CD4-positive, alpha-beta T cell treated with Interleukin-2 at 100 ng/mL for 4 hours (primary cell): Measurements from ENCODE around the gene IQUB.
"Not testable (repeated sequence)": the region's sequence is repeated elsewhere in the genome, so short reads cannot be mapped to it uniquely, and the experiment has no call there.

Experiments
- DNase-seq: peaks from one replicate; pipeline ENCODE4 v3.0.0-alpha.2; 2020; ENCODE audit warnings: low spot score

Gene IQUB

DNA sequence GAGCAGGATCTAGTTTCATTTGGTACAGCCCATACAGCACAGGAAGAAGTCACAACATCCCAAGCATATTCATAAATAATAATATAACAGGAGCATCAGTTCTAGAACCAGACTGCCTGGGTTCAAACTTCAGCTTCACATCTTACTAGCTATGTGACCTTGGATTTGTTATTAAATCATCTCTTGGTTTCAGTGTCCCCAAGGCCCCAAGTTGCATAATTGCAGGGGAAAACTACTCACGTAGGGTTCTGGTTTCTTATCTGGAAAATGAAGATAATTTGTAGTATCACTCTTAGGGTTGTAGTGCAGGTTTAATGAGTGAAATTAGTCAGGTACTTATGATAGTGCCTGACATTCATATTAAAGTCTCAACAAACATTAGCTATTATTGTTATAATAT lies 5.5 kb upstream of the IQUB start:
- DNase-seq = no peak

DNA sequence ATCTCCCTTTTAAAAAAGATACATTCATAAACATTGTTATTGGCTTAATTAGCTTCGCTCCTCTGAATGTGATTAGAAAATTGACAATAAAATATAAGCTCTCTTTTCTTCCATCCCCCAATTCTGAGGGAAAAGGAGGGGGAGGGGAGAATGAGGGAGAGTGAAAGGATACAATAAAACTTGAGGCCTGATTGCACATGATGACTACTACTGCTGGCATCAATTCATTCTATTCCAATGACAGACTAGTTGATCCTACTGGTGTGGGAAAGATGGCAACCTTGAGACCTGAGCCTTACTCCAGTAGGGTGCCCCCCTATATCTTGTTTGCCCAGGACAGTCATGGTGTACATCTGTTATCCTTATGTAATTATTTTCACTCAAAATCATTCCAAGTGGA lies 4.5 kb upstream of the IQUB start:
- DNase-seq = no peak

DNA sequence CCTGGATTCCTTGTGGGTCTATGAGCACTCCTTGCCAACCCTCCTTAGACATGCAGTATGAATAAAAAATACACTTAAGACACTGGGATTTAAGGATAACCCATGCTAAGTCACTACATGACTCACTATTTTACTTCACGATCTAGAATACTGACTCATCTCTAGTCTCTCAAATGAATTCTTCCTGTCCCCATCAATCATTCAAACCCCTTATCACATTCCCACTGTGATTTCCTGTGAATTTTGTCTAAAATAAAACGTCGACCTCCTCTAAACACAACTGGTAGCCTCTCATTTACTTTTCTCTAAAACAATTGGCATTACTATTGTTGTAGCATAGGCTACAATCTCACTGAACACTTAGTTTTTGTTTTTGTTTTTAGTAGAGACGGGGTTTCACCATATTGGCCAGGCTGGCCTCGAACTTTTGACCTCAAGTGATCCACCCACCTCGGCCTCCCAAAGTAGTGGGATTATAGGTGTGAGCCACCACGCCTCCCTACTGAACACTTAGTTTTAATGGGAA lies 3.9 kb upstream of the IQUB start:
- DNase-seq = no peak

DNA sequence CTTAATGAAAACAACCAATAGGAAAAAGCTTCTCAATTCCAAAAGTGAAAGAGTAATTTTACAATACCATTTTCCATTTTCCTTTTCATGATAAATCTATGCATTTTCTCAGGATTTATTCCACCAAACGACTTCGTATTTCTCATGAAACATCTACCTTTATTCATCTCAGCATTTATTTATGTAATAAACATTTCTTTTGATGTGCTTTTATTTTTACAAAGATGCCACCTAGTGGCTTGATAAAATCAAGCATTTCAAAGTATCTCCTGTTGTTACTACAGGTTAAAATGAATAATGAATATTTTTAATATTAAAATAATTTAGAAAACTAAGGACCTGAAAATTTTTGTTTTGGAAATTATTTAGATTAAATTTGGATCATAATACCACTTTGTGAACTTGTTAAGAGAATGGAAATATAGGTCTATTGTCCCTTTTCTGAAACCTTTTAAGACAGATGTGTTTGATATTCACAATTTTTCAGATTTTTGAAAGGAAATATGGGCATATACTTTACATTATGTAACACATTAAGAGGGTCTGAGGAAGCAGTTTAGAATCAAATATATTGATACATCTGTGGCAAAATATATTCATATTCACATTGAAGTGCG lies 2.7 kb upstream of the IQUB start:
- peak; percentile 53 for DNase-seq

DNA sequence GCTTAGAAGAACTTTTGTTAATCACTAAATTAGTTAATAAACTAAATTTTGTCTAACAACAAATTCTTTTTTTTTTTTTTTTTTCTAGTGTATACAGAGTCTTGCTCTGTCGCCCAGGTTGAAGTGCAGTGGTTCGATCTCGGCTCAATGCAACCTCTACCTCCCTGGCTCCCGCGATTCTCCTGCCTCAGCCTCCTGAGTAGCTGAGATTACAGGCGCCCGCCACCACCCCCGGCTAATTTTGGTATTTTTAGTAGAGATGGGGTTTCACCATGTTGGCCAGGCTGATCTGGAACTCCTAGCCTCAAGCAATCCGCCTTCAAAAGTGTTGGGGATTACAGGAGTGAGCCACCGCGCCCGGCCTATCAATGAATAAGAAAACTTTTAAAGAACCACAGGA lies 1.1 kb upstream of the IQUB start:
- DNase-seq = no peak

DNA sequence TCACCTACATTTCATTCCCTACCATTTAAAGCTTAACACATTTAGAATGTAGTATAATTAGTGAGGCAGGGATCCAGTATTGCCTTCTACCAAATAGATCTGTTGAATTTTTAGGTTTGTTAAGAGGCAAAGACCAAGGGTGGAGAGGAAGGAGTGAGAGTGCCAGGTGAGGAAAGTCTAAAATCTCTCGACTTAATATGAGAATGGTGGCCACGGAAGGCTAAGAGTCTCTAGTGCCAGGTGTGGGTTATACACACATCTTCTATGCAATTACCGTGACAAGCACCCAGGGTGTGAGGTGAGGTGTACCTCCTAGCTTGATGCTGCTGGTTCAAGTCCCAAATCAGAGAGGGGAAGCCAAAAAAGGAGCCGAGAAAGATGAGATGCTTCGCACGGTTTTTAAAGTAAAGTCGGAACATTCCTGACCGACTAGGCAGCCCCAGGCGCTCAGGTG lies 439 bp downstream of the IQUB start:
- peak; percentile 46 for DNase-seq

DNA sequence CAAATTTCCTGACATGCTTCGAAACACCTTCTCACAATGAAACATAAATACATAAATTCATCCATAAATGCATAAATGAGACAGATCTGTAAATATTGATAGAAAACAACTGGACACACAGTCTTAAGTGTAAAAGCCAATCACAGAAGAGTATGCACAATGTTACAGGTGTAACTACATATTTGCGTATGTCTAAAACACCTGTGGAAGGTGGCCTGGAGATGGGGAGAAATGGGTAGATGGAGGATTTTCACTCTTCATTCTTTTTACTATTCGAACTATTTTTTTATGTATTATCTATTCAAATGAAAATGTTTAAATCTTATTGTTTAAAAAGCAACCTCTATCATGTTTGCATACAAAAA lies 860 bp downstream of the IQUB start:
- DNase-seq = no peak

DNA sequence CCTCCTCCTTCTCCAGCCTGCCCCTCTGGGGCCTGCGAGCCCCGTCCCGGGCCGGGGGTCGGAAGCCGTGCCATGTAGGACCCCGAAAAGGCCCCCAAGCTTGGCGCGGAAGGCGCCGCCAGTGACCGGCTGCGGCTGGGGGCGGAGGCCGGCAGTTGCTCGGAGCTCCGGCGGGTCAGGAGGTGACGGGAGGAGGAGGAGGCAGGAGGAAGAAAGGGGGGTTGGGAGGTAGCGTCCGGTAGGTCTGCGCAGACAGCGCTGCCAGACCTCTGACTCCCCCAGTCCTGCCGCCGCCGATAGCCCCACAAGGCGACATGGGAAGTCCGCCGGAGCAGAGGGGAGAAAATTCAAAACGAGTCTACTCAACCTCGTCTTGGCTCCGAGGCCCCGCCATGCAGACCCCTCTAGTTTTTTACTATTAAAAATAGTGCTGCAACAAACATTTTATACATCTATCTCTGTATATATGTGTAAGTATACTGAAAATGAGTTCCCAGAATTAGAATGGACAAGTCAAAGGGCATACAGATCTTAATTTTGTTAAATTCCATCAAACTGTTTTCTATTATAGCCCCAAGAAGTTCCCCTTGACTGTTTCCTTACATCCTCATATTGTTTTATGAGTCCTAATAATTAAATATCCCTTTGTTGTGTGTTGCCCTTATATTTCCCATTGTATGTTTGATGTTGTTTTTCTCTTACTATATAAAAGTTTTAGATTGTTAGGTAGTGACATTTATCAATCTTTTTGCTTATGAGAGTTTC lies 1.4 kb downstream of the IQUB start:
- DNase-seq = peak; percentile 15

DNA sequence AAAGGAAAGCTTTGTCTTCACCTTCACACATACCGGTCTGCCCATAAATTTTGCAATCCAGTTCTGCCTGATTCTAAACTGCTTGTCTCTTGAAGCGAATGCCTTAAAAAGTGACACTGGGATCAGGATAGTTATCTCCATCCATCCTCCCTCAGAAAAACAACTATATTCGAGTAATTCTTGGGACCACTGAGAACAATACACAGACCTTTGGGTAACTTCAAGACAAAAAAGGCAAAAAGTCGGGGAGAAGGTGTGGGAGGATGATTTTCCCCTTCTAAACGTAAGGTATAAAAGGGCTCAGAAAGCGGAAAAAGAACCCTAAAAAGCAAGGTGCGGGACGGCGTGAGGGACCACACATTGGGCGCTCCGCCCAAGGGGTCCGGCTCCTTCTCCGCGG lies 2.1 kb downstream of the IQUB start:
- DNase-seq = not testable (repeated sequence)

DNA sequence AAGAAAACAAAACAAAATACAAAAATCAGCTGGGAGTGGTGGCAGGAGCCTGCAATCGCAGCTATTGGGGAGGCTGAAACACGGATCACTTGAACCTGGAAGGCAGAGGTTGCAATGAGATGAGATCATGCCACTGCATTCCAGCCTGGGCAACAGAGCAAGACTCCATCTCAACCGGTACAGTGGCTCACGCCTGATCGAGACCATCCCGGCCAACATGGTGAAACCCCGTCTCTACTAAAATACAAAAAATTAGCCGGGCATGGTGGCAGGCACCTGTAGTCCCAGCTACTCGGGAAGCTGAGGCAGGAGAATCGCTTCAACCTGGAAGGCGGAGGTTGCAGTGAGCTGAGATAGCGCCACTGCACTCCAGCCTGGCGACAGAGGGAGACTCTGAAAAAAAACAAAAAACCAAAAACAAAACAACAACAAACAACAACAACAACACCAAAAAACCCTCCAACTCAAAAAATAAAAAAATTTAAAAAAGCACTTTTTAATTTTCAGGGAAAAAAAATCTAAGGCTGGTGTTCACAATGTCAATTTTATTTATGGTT lies 4.3 kb downstream of the IQUB start:
- DNase-seq = not testable (repeated sequence)

DNA sequence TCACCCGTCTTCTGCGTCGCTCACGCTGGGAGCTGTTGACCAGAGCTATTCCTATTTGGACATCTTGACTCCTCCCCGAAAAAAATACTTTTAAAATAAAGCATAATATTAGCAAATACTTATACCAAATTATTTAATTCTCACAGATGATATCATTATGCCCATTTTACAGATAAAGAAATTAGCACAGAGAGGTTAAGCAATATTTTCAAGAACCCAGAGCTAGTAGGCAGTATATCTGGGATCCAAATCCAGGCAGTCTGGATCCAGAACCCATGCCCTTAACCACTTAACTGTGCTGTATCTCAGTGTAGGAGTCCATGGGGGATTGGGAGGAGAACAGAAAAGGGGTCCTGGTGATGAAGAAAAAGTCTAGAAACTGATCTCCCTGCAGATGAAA lies 6.1 kb downstream of the IQUB start:
- no peak for DNase-seq

DNA sequence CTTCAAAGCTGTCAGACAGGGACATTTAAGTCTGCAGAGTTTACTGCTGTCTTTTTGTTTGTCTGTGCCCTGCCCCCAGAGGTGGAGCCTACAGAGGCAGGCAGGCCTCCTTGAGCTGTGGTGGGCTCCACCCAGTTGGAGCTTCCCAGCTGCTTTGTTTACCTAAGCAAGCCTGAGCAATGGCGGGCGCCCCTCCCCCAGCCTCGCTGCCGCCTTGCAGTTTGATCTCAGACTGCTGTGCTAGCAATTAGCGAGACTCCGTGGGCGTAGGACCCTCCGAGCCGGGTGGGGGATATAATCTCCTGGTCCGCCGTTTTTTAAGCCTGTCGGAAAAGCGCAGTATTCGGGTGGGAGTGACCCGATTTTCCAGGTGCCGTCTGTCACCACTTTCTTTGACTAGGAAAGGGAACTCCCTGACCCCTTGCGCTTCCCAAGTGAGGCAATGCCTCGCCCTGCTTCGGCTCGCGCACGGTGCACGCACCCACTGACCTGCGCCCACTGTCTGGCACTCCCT lies 6.6 kb downstream of the IQUB start:
- not testable (repeated sequence) for DNase-seq

DNA sequence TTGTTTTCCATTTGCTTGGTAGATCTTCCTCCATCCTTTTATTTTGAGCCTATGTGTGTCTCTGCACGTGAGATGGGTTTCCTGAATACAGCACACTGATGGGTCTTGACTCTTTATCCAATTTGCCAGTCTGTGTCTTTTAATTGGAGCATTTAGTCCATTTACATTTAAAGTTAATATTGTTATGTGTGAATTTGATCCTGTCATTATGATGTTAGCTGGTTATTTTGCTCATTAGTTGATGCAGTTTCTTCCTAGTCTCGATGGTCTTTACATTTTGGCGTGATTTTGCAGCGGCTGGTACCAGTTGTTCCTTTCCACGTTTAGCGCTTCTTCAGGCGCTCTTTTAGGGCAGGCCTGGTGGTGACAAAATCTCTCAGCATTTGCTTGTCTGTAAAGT lies 7.9 kb downstream of the IQUB start:
- not testable (repeated sequence) for DNase-seq

DNA sequence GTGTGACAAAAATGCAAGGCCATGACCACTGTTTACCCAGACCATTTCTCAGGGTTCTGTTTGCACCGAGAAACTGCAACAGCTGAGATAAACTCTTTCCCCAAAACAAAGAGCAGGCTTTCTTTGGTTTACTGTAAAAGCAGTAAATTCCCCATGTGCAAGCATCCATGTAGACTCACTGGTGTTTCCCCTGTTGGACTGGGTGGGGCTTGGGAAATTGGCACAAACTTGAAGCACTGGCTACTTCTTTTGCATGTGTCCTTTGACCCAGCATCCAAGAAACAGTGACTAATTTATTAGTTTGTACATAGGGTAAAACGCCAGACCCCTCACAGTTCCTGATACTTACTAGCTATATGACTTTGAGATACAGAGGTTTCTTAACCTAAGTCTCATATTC lies 12.3 kb downstream of the IQUB start:
- DNase-seq = no peak

DNA sequence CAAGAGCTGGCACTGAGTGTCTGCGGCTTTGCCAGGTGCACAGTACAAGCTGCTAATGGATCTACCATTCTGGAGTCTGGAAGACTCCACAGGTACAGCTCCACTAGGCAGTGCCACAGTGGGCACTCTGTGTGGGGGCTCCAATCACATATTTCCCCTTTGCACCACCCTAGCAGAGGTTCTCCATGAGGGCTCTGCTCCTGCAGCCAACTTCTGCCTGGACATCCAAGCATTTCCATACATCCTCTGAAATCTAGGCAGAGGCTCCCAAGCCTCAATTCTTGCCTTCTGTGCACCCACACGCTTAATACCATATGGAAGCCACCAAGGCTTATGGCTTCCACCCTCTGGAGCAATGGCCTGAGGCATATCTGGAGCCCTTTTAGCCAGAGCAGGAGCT lies 29.2 kb downstream of the IQUB start:
- no peak for DNase-seq

DNA sequence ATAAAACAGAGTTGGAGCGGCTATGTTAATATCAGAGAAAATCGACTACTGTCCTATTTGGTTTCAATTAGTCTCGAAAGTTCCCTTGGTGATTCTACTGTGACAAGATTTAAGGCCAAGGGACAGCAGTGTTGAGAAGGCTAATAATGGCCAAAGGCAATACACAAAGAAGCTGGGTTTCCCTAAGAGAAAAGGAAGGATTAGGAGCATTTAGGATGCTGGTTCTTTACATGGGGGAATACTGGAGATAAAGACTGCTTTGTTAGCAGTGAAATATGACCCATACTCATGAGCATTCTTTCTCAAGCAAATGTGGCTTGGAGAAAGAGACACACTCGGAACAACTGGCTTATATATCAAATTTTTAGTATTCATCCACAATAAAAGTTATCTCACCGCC lies 32.2 kb downstream of the IQUB start:
- DNase-seq = no peak

DNA sequence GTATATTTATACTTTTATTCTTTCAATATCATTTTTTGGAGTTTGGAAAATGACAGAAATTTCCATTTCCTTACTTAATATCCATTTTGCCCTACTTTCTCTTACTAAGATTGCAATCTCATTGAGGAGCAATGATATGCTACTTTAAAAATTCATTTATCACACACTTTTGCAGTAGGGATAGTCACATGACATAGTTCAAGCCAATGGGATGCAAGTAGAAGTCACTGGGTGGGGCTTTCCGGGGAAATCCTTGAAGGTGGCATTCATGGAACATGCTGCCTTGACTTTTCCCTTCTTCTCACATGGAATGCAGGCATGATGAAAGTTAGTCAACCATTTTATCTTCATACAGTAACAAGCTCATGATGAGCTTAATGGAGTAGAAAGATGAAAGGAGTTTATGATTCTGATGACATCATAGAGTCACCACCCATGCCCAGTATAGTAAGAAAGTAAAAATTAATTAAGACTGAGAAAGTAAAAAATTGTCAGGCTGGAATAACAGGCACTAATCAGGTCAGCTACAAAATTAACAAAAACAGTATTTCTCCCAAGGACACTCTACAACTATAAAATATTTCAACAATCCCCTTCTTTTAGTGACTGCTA lies 33.4 kb downstream of the IQUB start:
- DNase-seq = no peak

DNA sequence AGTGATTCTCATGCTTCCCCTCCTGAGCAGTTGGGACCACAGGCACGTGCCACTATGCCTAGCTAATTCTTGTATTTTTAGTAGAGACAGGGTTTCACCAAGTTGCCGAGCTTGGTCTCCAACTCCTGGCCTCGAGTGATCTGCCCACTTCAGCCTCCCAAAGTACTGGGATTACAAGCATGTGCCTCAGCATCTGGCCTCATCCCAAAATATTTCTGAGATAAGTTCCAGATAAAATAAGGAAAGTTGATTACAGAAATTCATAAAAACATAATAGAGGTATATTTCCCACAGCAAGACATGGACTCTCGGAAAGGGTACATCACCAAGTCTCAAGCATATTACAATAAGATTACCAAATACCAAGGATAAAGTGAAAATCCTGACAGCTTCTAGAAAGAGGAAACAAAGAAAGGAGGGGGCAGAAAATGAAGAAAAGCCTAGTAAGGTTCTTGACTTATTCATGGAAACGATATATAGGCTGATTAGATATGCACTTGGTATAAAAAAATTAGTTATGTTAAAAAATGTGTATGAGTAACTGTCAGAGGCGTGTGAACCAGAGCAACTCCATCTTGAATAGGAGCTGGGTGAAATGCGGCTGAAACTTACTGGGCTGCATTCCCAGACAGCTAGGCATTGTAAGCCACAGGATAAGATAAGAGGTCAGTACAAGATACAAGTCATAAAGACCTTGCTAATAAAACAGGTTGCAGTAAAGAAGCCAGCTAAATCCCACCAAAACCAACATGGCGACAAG lies 35.0 kb downstream of the IQUB start:
- DNase-seq = no peak

DNA sequence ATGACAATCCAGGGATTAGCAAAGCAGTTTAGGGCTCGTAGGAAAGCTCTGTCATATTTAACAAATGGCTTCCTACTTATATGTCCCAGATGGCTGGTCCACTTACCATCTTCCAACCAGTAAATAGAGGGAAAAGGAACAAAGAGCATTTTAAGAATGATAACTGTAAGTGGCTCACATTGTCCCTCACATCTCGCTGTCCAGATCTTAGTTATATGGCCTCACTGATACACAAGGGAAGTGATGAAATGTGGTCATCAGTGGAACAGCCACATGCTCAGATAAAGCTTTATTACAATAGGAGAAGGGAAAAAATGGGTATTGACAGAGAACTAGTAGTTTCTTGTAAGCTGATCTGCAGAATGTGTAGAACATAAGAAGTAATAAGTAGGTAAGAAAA lies 35.8 kb downstream of the IQUB start:
- no peak for DNase-seq

DNA sequence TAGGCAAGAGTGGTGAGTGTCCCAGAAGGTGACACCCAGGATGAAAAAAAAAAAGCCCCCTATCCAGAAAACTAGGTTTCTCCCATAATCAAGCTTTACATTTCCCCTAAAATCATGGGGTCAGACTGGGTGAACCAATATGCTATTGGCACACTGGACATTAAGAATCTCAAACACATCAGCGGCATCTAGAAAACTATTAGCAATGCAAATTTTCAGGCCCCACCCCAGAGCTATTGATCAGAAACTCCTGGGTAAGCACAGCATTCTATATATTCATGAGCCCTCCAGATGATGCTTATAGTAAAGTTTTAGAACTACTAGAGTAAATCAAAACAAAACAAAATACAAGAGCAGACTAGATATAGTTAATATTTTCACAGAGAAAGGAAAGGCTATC lies 36.4 kb downstream of the IQUB start:
- no peak for DNase-seq

DNA sequence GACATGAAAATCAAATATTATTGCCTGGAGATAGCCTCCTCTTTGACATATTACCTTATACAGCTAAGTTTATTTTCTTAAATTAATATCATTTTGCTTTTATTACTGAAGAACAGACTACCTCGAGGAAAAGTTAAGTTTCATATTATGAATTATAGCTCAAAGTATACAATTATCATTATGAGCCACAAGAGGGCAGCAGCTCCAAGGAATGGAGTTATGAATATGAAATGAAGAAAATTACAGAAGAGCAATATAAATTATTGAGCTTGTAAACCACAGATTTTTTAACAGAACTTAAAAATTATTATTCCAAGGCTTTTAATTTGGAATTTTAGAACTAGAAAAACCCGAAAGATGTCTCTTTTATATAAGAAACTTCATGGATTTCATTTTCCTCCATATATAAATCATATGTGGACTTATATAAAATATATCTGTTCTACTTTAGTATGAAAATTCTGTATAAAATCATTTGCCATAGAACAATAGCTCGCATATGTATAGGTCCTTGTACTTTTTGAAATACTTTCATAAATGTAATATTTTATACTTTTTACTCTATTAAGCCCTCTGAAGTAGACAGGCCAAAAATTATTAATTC lies 40.1 kb downstream of the IQUB start:
- peak; percentile 59 for DNase-seq

DNA sequence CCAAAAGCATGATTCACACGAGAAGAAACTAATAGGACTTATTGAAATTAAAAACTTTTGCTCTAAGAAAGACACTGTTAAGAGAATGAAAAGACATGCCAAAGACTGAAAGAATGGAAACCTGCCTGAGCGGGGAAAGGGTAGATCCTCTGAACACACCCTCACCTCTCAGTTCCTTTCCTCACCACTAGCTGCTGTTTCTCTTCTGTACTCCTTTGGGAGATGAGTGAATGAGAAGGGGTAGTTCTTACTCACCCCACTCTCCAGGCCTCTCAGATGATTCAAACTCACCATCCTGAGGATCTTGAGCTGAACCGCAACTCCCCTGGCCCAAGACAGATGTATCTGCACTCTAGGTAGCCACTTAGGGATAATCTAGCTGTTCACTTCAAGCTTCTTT lies 41.9 kb downstream of the IQUB start:
- DNase-seq = no peak
